ENCODE measurements around the gene H6PD. TPM values are rescaled to one million over a fixed set of nuclear protein-coding genes. Genes with fewer than 3 reads are reported as not detected.

The H6PD gene
- total RNA-seq, 1 experiment from 2014 or later = 16.7 TPM

GRCh38 chr1:9309991-9310390, 75.4 kb downstream of the H6PD start:
- Histone ChIP-seq H3K9me3 (no peaks in the 10 kb centered on the region), H3K27me3 (no peaks in the 10 kb centered on the region), H3K36me3 (no peaks in the 10 kb centered on the region), H3K4me3 (no peak overlapping the region)
- DNase-seq = no peak

GRCh38 chr1:9311029-9311428, 76.5 kb downstream of the H6PD start:
- Histone ChIP-seq H3K9me3 (no peaks in the 10 kb centered on the region), H3K4me3 (no peak overlapping the region), H3K36me3 (no peaks in the 10 kb centered on the region), H3K27me3 (no peaks in the 10 kb centered on the region)
- DNase-seq = no peak

- H3K36me3 ChIP-seq = no peaks in the 10 kb centered on the region
- no peak overlapping the region for H3K4me3 ChIP-seq
- DNase-seq = no peak
Observed at GRCh38 chr1:9311479-9311878, 76.9 kb downstream of the H6PD start.

GRCh38 chr1:9312168-9312720, 77.7 kb downstream of the H6PD start:
- DNase-seq = no peak
- Histone ChIP-seq H3K27me3 (no peaks in the 10 kb centered on the region), H3K36me3 (no peaks in the 10 kb centered on the region)

More at GRCh38 chr1:9311479-9311878, 76.9 kb downstream of the H6PD start:
- Histone ChIP-seq H3K9me3 (no peaks in the 10 kb centered on the region), H3K27me3 (no peaks in the 10 kb centered on the region)

GRCh38 chr1:9313576-9313975, 79.0 kb downstream of the H6PD start:
- H3K36me3 ChIP-seq = no peaks in the 10 kb centered on the region; the same call in 1 of the 2 replicates
- H3K27me3 ChIP-seq = no peaks in the 10 kb centered on the region
- DNase-seq = no peak
- no peak overlapping the region for H3K4me3 ChIP-seq
- H3K9me3 ChIP-seq = no peaks in the 10 kb centered on the region

More at GRCh38 chr1:9312168-9312720, 77.7 kb downstream of the H6PD start:
- Histone ChIP-seq H3K4me3 (no peak overlapping the region), H3K9me3 (no peaks in the 10 kb centered on the region)

GRCh38 chr1:9314111-9314510, 79.5 kb downstream of the H6PD start:
- Histone ChIP-seq H3K27me3 (no peaks in the 10 kb centered on the region), H3K9me3 (no peaks in the 10 kb centered on the region), H3K4me3 (no peak overlapping the region), H3K36me3 (no peaks in the 10 kb centered on the region; the same call in 1 of the 2 replicates)
- DNase-seq = no peak

DNA sequence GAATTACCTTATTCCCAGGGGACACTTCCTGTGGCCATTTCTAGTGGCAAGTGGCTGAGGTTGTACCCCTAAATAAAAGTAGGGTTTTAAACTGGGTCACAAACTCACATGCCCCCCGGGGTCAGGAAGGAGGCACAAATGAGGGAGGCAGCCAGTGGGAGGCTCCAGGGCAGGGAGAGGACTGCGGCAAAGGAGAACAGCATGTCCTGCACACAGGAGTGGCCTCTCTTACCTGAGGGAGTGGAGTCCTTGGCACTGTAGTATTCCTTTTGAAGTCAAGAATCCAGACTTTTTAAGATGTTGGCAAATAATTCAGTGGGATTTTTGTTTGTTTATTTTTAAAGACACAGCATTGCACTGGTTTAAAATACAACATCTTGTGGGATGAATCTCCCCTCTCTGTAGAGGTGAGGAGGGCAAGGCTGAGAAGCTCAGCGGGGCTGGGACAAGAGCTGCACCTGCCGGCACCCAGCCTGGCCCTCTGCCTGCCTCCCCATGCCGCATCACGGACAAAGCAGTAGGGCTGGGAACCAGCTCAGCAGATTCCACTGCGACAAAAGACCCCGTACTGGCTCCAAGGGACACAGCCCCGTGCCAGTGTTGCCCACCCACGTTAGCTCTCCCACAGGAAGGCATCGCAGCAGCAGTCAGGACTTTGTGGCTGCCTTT, 80.3 kb downstream of the H6PD start:
- Histone ChIP-seq H3K4me3 (no peak overlapping the region), H3K27me3 (no peaks in the 10 kb centered on the region), H3K36me3 (no peaks in the 10 kb centered on the region; the same call in 1 of the 2 replicates), H3K9me3 (no peaks in the 10 kb centered on the region)
- DNase-seq = no peak

GRCh38 chr1:9315411-9316079, 81.0 kb downstream of the H6PD start:
- Histone ChIP-seq H3K9me3 (no peaks in the 10 kb centered on the region), H3K36me3 (no peaks in the 10 kb centered on the region; the same call in 1 of the 2 replicates), H3K27me3 (no peaks in the 10 kb centered on the region), H3K4me3 (no peak overlapping the region)
- peak; percentile 52 for DNase-seq

DNA sequence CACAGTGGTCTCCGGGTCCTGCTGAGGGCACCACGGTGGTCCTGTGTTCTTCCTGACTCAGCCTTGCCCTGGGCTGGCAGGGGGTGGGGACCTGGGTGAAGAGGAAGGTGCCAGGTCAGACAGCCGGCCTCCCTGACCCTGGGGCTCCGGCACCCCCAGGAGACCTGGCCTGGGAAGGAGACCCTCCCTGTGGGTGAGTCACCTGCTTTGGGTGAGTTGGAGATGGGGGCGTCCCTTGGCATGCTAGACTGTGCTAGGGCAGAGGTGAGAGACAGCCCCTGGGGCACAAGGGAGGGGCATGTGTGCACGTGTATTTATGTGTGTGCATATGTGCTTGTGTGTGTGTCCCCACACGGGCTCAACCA, 81.5 kb downstream of the H6PD start:
- no peaks in the 10 kb centered on the region for H3K27me3 ChIP-seq
- no peaks in the 10 kb centered on the region for H3K9me3 ChIP-seq
- DNase-seq = peak; percentile 50
- H3K36me3 ChIP-seq = no peaks in the 10 kb centered on the region; the same call in 1 of the 2 replicates
- no peak overlapping the region for H3K4me3 ChIP-seq

- DNase-seq = no peak
- Histone ChIP-seq H3K27me3 (no peaks in the 10 kb centered on the region), H3K4me3 (no peak overlapping the region), H3K9me3 (no peaks in the 10 kb centered on the region), H3K36me3 (no peaks in the 10 kb centered on the region; the same call in 1 of the 2 replicates)
Observed at GRCh38 chr1:9316512-9316911, 81.9 kb downstream of the H6PD start.

DNA sequence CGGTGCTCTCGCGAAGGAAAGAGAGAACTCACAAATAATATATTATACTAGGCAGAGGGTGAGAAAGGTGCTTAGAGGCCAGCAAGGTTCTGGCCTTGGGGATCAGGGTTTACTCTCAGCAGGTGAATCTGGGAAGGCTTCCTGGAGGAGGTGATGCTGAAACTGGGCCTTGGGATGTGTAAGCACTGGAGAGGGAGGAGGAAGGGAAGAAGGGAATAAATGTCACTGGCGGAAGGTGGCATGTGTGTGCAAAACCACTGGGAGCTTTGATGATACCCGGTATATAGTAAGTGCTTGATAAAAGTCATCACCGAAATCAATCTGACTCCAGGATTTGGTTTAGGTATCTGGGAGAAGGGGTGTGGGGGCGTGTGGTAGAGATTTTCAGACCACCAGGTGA, 82.5 kb downstream of the H6PD start:
- Histone ChIP-seq H3K4me3 (no peak overlapping the region), H3K27me3 (no peaks in the 10 kb centered on the region), H3K36me3 (no peaks in the 10 kb centered on the region; the same call in 1 of the 2 replicates), H3K9me3 (no peaks in the 10 kb centered on the region)
- no peak for DNase-seq

- no peaks in the 10 kb centered on the region; the same call in 1 of the 2 replicates for H3K36me3 ChIP-seq
- no peak overlapping the region for H3K4me3 ChIP-seq
- no peaks in the 10 kb centered on the region for H3K9me3 ChIP-seq
- peak; percentile 68 for DNase-seq
- no peaks in the 10 kb centered on the region for H3K27me3 ChIP-seq
Observed at GRCh38 chr1:9317591-9318417, 83.2 kb downstream of the H6PD start.

DNA sequence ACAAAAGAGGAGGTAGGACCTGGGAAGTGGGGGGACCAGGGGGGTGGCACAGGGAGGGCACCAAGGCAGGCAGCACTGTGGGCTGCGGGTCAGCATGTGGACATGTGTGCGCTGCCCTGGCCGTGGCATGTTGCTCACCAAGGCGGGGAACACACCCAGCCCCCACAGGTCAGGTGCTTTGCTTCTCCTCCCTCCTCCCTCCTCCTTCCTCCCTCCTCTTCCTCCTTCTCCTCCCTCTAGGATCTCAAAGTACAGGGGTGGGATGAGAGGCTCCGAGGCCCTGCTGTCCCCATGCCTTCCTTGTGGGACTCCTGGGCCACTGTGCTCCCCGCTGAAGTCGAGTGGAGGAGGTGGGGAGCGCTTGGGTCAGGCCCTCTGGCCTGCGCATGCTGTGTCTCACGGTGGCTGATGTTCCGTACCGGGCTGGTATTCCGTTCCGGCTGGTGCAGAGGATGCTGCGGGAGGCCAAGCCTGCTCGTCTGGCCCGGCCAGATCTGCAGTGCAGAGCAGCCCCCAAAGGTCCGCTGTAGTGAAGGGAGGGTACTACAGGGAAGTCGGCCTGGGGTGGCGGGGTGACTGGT, 84.7 kb downstream of the H6PD start:
- H3K4me3 ChIP-seq = no peak overlapping the region
- H3K27me3 ChIP-seq = no peaks in the 10 kb centered on the region
- no peak for DNase-seq
- no peaks in the 10 kb centered on the region for H3K9me3 ChIP-seq
- no peaks in the 10 kb centered on the region; the same call in 1 of the 2 replicates for H3K36me3 ChIP-seq

DNA sequence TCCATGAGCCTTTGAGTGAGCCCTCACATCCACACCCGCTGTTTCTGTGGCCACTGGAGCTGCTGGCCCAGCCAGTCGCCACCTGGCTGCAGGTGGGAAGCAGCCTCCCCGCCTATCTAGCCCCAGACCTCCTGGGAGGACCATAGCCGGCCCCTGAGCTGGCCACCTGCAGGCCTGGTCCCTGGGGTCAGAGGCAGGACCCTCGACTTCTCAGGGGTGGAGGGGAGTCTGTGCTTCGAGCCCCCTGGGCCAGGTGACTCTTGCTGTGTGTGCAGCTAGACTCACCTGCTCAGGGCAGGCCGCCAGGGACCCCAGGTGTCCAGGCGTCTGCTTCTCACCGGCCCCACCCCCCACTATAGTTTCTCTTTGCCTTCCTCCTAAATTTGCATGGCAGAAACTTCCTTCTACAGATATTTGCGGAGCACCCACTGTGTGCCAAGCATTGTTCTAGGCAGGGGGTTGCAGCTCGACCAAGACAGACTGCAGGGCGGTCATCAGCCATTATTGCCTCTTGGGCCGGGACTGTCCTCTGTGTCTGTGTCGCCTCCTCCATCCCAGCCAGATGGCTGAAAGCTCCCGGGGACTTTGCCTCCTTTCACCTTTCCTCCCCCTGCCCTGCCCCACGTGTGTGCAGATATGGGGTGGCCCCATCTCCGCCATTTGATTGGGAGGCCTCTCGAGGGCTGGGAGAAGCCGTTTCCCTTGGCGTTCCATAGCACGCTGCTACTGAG, 85.4 kb downstream of the H6PD start:
- Histone ChIP-seq H3K27me3 (no peaks in the 10 kb centered on the region), H3K4me3 (no peak overlapping the region), H3K36me3 (no peaks in the 10 kb centered on the region; the same call in 1 of the 2 replicates), H3K9me3 (no peaks in the 10 kb centered on the region)
- no peak for DNase-seq
